Superior temporal gyrus (tissue), 1 donor: ENCODE measurements around the gene SLC6A18.

Source experiments
- DNase-seq: peaks from one replicate; pipeline ENCODE4 v3.0.0-alpha.2; 2016; ENCODE audit errors: extremely low spot score

SLC6A18 gene

GRCh38 chr5:1231354-1231905, 6.2 kb downstream of the SLC6A18 start:
- DNase-seq = no peak

- DNase-seq = no peak
Measured at GRCh38 chr5:1232780-1233179, 7.6 kb downstream of the SLC6A18 start.

- DNase-seq = no peak
Measured at GRCh38 chr5:1235379-1235778, 10.2 kb downstream of the SLC6A18 start.

- DNase-seq = no peak
Measured at GRCh38 chr5:1235838-1236237, 10.7 kb downstream of the SLC6A18 start.

GRCh38 chr5:1239505-1240251, 14.5 kb downstream of the SLC6A18 start:
- DNase-seq = no peak

- DNase-seq = no peak
Measured at GRCh38 chr5:1240496-1241260, 15.5 kb downstream of the SLC6A18 start.

- no peak for DNase-seq
Measured at GRCh38 chr5:1241509-1242080, 16.4 kb downstream of the SLC6A18 start.

GRCh38 chr5:1242733-1243486, 17.7 kb downstream of the SLC6A18 start:
- no peak for DNase-seq

- DNase-seq = no peak
Measured at GRCh38 chr5:1243487-1244130, 18.4 kb downstream of the SLC6A18 start.

GRCh38 chr5:1244255-1244654, 19.1 kb downstream of the SLC6A18 start:
- no peak for DNase-seq

- DNase-seq = no peak
Measured at GRCh38 chr5:1244976-1245375, 19.8 kb downstream of the SLC6A18 start.

GRCh38 chr5:1245905-1246576, 20.9 kb downstream of the SLC6A18 start:
- no peak for DNase-seq

- no peak for DNase-seq
Measured at GRCh38 chr5:1246711-1247431, 21.7 kb downstream of the SLC6A18 start.

GRCh38 chr5:1247811-1248210, 22.6 kb downstream of the SLC6A18 start:
- DNase-seq = peak; percentile 29

GRCh38 chr5:1249366-1250280, 24.4 kb downstream of the SLC6A18 start:
- no peak for DNase-seq

GRCh38 chr5:1251678-1252580, 26.7 kb downstream of the SLC6A18 start:
- no peak for DNase-seq

- DNase-seq = no peak
Measured at GRCh38 chr5:1252681-1253080, 27.5 kb downstream of the SLC6A18 start.
